ENCODE data around the gene RPS27A.

- no peak for TF ChIP-seq TOX (CRISPR knock-in tag; IDR thresholded peaks at IDR 0.05; ENCODE audit: borderline replicate concordance)
- TF ChIP-seq ESRRG (CRISPR knock-in tag; IDR thresholded peaks at IDR 0.05): no peak
- no peak for TF ChIP-seq POU6F1 (CRISPR knock-in tag; IDR thresholded peaks at IDR 0.05; ENCODE audit: borderline replicate concordance, low read depth)
- no peak for TF ChIP-seq PATZ1 (CRISPR knock-in tag; IDR thresholded peaks at IDR 0.05; ENCODE audit: borderline replicate concordance)
- TF ChIP-seq CREB5 (CRISPR knock-in tag; IDR thresholded peaks at IDR 0.05; ENCODE audit: low read depth): no peak
- no peak for TF ChIP-seq ISL1 (CRISPR knock-in tag; IDR thresholded peaks at IDR 0.05)
- TF ChIP-seq PPARA (CRISPR knock-in tag; IDR thresholded peaks at IDR 0.05; ENCODE audit: borderline replicate concordance): no peak
- TF ChIP-seq ZFP30 (CRISPR knock-in tag; IDR thresholded peaks at IDR 0.05): no peak
- no peak for TF ChIP-seq ZNF8 (CRISPR knock-in tag; IDR thresholded peaks at IDR 0.05)
- TF ChIP-seq CSRNP3 (CRISPR knock-in tag; IDR thresholded peaks at IDR 0.05): no peak
- TF ChIP-seq BACH2 (CRISPR knock-in tag; IDR thresholded peaks at IDR 0.05; ENCODE audit: borderline replicate concordance): no peak
- no peak for TF ChIP-seq RARB (CRISPR knock-in tag; IDR thresholded peaks at IDR 0.05)
- no peak for TF ChIP-seq ZFP3 (CRISPR knock-in tag; IDR thresholded peaks at IDR 0.05)
- no peak for TF ChIP-seq TCF4 (CRISPR knock-in tag; IDR thresholded peaks at IDR 0.05; ENCODE audit: borderline replicate concordance)
These were observed at the start of gene RPS27A, which contains the start of gene CLHC1 for GRCh38 chr2:55232084-55232862.
